Body of pancreas (tissue), 4 donors: ENCODE data around the gene RAPH1.

Source experiments
- POLR2A ChIP-seq, 3 donors: fragments of 450-650 bp; IDR thresholded peaks; one replicate each; pipeline ENCODE4 v1.6.1; 2016; ENCODE audit warnings: antibody characterized with exemption in 3 of 3, mild to moderate bottlenecking in 2 of 3
- TF ChIP-seq, protein P1 (sequence below), 7 experiments: fragments of 450-650 bp in 4 of 7; fragments of 200-600 bp in 3 of 7; sonication (generic) in 3 of 7; IDR thresholded peaks; one replicate each; pipeline ENCODE4 v1.5.1; 2016 to 2019; ENCODE audit warnings: antibody characterized with exemption in 7 of 7

DNA sequence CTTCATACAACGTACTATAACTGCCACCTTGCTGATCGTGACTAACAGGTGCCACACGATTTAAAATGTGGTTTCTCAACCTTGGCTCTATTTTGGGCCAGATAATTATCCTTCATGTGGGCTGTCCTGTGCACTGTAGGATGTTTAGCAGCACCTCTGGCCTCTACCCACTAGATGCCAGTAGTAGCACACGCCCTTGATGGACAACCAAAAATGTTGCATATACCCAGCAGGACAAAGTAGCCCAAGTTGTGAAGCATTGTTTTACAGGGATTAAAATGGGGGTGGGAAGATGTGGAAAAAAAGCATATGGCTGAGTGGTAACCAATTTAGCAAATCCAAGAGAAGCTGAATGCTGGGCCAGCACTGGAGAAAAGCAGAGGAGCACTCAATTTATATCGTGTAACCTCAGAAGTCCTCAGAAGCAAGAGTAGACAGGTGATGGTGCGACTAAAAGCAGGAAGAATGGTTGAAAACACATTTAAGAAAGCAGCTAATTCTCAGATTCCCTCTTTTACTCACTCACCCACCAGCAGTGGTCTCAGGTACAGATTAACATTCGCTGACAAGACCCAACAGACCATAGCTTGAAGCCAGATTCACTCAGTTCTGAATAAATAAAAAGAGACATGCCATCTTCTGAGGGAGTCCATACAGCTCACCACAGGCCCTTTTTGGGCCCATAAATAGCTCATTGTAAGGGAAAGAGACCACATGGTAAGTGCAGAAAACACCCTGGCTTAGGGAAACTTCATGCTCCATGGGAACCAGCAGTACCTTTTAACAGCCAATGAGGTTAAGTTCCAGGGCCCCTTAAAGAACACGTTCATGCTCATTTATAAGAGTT is 50.6 kb downstream of the RAPH1 start:
- TF ChIP-seq, protein P1, sequence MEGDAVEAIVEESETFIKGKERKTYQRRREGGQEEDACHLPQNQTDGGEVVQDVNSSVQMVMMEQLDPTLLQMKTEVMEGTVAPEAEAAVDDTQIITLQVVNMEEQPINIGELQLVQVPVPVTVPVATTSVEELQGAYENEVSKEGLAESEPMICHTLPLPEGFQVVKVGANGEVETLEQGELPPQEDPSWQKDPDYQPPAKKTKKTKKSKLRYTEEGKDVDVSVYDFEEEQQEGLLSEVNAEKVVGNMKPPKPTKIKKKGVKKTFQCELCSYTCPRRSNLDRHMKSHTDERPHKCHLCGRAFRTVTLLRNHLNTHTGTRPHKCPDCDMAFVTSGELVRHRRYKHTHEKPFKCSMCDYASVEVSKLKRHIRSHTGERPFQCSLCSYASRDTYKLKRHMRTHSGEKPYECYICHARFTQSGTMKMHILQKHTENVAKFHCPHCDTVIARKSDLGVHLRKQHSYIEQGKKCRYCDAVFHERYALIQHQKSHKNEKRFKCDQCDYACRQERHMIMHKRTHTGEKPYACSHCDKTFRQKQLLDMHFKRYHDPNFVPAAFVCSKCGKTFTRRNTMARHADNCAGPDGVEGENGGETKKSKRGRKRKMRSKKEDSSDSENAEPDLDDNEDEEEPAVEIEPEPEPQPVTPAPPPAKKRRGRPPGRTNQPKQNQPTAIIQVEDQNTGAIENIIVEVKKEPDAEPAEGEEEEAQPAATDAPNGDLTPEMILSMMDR (IDR thresholded peaks at IDR 0.05), result peak; percentile 33 to 88 (median 75)
- no peak for TF ChIP-seq POLR2A (IDR thresholded peaks at IDR 0.05)
